Liver (tissue), 9 donors: ENCODE measurements around the gene CBX4. TPM values are rescaled to one million over a fixed set of nuclear protein-coding genes. Genes with fewer than 3 reads are reported as not detected.
A peak's percentile ranks its signal among the peaks of the same experiment; 100 is the strongest.

Experiments
- DNase-seq: peaks from one replicate; pipeline ENCODE4 v3.0.0-alpha.2; 2017; ENCODE audit warnings: low spot score
- H3K27ac ChIP-seq, 2 donors: one replicate each; pipeline ENCODE4 v1.7.0; 2013; ENCODE audit warnings: inconsistent platforms in 2 of 2, low read length in 2 of 2, control low read depth in 1 of 2, low read depth in 1 of 2, mild to moderate bottlenecking in 1 of 2
- H3K27me3 ChIP-seq, 4 donors: one replicate each; pipeline versions ENCODE4 v1.6.1 to v1.7.0; 2013; ENCODE audit warnings: low read length in 3 of 4, inconsistent platforms in 1 of 4, mild to moderate bottlenecking in 1 of 4, moderate library complexity in 1 of 4; ENCODE audit not compliant: control insufficient read depth in 4 of 4, insufficient read depth in 4 of 4
- H3K36me3 ChIP-seq, 4 donors: one replicate each; pipeline versions ENCODE4 v1.6.1 to v1.7.0; 2013; ENCODE audit warnings: low read length in 3 of 4, mild to moderate bottlenecking in 3 of 4, low read depth in 1 of 4, moderate library complexity in 1 of 4; ENCODE audit not compliant: control insufficient read depth in 4 of 4, insufficient read depth in 3 of 4
- H3K4me1 ChIP-seq, 4 donors: one replicate each; pipeline versions ENCODE4 v1.6.1 to v1.7.0; 2013; ENCODE audit warnings: low read length in 3 of 4, mild to moderate bottlenecking in 3 of 4, moderate library complexity in 1 of 4; ENCODE audit not compliant: control insufficient read depth in 4 of 4, insufficient read depth in 4 of 4
- H3K4me3 ChIP-seq, 3 donors: one replicate each; pipeline versions ENCODE4 v1.6.1 to v1.7.0; 2013; ENCODE audit warnings: low read length in 3 of 3, control low read depth in 1 of 3, low read depth in 1 of 3, mild to moderate bottlenecking in 1 of 3
- H3K9ac ChIP-seq, 2 donors: one replicate each; pipeline ENCODE4 v1.7.0; 2013; ENCODE audit warnings: low read length in 2 of 2, mild to moderate bottlenecking in 2 of 2, moderate library complexity in 2 of 2, control low read depth in 1 of 2, low read depth in 1 of 2
- H3K9me3 ChIP-seq, 4 donors: one replicate each; pipeline versions ENCODE4 v1.6.1 to v1.7.0; 2013; ENCODE audit warnings: low read length in 3 of 4; ENCODE audit not compliant: control insufficient read depth in 4 of 4
- EGR1 ChIP-seq, 2 donors: IDR thresholded peaks; 2 replicates each; pipeline ENCODE4 v1.6.1; 2016 to 2018; ENCODE audit warnings: antibody characterized with exemption in 2 of 2, low read depth in 2 of 2
- FOXA1 ChIP-seq: IDR thresholded peaks from 2 replicates; pipeline ENCODE4 v1.6.1; 2016; ENCODE audit warnings: antibody characterized with exemption
- FOXA2 ChIP-seq: IDR thresholded peaks from 2 replicates; pipeline ENCODE4 v1.6.1; 2016; ENCODE audit warnings: antibody characterized with exemption
- GABPA ChIP-seq, 2 donors: IDR thresholded peaks in 1 of 2; conservative IDR thresholded peaks in 1 of 2; 2 replicates each; pipeline ENCODE4 v1.6.1; 2016; ENCODE audit warnings: antibody characterized with exemption in 2 of 2, mild to moderate bottlenecking in 1 of 2, moderate library complexity in 1 of 2
- HNF4A ChIP-seq, 2 donors: conservative IDR thresholded peaks; 2 replicates each; pipeline ENCODE4 v1.6.1; 2016; ENCODE audit warnings: antibody characterized with exemption in 2 of 2, mild to moderate bottlenecking in 2 of 2
- HNF4G ChIP-seq: IDR thresholded peaks from 2 replicates; pipeline ENCODE4 v1.6.1; 2016; ENCODE audit warnings: antibody characterized with exemption
- MAX ChIP-seq: IDR thresholded peaks from 2 replicates; pipeline ENCODE4 v1.6.1; 2016; ENCODE audit warnings: antibody characterized with exemption
- NR2F2 ChIP-seq: IDR thresholded peaks from 2 replicates; pipeline ENCODE4 v1.6.1; 2016; ENCODE audit warnings: antibody characterized with exemption
- RAD21 ChIP-seq, 2 donors: IDR thresholded peaks; 2 replicates each; pipeline ENCODE4 v1.6.1; 2016; ENCODE audit warnings: antibody characterized with exemption in 2 of 2, mild to moderate bottlenecking in 2 of 2
- RXRA ChIP-seq, 2 donors: IDR thresholded peaks; 2 replicates each; pipeline ENCODE4 v1.6.1; 2017 to 2018; ENCODE audit warnings: antibody characterized with exemption in 2 of 2, mild to moderate bottlenecking in 1 of 2
- SP1 ChIP-seq: IDR thresholded peaks from 2 replicates; pipeline ENCODE4 v1.6.1; 2018; ENCODE audit warnings: antibody characterized with exemption, mild to moderate bottlenecking
- YY1 ChIP-seq: IDR thresholded peaks from 2 replicates; pipeline ENCODE4 v1.6.1; 2016; ENCODE audit warnings: antibody characterized with exemption, mild to moderate bottlenecking
- WGBS: extraction: QIAGEN DNeasy Blood & Tissue Kit; methylation state at CpG from one replicate; pipeline ENCODE4 v1.1.7; 2013; 5-methylcytosine and 5-hydroxymethylcytosine counted together
- polyA plus RNA-seq, 2 donors: library from polyadenylated mRNA; stranded (reverse) in 1 of 2; unstranded in 1 of 2; fragments of 200-250 nt in 1 of 2; fragments of >200 nt in 1 of 2; fragmentation: Nextera tagmentation in 1 of 2; extraction: Ambion mirVana in 1 of 2; gene quantifications; one replicate each; pipeline versions ENCODE4 v1.2.1 to v1.2.3, GENCODE V29; 2013 to 2015
- total RNA-seq, 2 donors: library from RNA; depleted of rRNA; stranded (reverse); fragments of >200 nt; gene quantifications; one replicate each; pipeline ENCODE4 v1.2.3, GENCODE V29; 2014
- TF ChIP-seq, protein P1 (sequence below): fragments of 150-350 bp; IDR thresholded peaks from 2 replicates; pipeline ENCODE4 v1.5.1; 2017; ENCODE audit warnings: improper control_type of control experiment, low read depth, low read length; ENCODE audit not compliant: missing input control
- TF ChIP-seq, protein P2 (sequence below): IDR thresholded peaks from 2 replicates; pipeline ENCODE4 v1.6.1; 2016; ENCODE audit warnings: antibody characterized with exemption
- TF ChIP-seq, protein P3 (sequence below): IDR thresholded peaks from 2 replicates; pipeline ENCODE4 v1.6.1; 2016; ENCODE audit warnings: antibody characterized with exemption
- TF ChIP-seq, protein P4 (sequence below): IDR thresholded peaks from 2 replicates; pipeline ENCODE4 v1.6.1; 2016; ENCODE audit warnings: antibody characterized with exemption, mild to moderate bottlenecking
- donor health status: healthy.
- donor health status: healthy.
- donor health status: healthy.
- donor health status: healthy.
- donor health status: healthy.

Gene CBX4
- total and polyA plus RNA-seq, 4 donors: 4.8 to 8.9 (median 6.3) TPM

DNA sequence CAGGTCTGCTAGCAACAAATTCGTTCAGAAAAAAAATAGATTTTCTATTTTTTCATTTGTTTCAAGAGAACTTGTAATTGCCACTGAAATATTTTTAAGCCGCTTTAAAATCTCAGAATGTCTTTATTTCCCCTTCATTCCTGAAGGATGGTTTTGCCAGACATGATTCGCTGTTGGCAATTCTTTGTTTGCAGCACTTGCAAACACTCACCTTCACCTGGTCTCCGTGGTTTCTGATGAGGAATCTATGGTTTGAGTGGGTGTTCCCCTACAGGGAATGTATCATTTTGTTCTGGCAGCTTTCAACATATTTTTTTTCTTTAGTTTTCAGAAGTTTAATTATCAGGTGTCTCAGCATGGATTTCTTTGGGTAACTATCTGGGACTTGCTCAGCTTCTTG is 36.3 kb upstream of the CBX4 start (continued):
- TF ChIP-seq, protein P1, sequence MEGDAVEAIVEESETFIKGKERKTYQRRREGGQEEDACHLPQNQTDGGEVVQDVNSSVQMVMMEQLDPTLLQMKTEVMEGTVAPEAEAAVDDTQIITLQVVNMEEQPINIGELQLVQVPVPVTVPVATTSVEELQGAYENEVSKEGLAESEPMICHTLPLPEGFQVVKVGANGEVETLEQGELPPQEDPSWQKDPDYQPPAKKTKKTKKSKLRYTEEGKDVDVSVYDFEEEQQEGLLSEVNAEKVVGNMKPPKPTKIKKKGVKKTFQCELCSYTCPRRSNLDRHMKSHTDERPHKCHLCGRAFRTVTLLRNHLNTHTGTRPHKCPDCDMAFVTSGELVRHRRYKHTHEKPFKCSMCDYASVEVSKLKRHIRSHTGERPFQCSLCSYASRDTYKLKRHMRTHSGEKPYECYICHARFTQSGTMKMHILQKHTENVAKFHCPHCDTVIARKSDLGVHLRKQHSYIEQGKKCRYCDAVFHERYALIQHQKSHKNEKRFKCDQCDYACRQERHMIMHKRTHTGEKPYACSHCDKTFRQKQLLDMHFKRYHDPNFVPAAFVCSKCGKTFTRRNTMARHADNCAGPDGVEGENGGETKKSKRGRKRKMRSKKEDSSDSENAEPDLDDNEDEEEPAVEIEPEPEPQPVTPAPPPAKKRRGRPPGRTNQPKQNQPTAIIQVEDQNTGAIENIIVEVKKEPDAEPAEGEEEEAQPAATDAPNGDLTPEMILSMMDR: no peak
- TF ChIP-seq RXRA (IDR thresholded peaks at IDR 0.05) (no peak), NR2F2 (no peak)

GRCh38 chr17:79874329-79874981 is 35.2 kb upstream of the CBX4 start:
- H3K4me1 ChIP-seq: no peaks in the 10 kb centered on the region
- no peak overlapping the region for H3K27ac ChIP-seq
- H3K36me3 ChIP-seq: no peaks in the 10 kb centered on the region
- H3K9ac ChIP-seq: no peak overlapping the region
- H3K4me3 ChIP-seq: no peak overlapping the region
- DNase-seq: no peak
- TF ChIP-seq, protein P2, sequence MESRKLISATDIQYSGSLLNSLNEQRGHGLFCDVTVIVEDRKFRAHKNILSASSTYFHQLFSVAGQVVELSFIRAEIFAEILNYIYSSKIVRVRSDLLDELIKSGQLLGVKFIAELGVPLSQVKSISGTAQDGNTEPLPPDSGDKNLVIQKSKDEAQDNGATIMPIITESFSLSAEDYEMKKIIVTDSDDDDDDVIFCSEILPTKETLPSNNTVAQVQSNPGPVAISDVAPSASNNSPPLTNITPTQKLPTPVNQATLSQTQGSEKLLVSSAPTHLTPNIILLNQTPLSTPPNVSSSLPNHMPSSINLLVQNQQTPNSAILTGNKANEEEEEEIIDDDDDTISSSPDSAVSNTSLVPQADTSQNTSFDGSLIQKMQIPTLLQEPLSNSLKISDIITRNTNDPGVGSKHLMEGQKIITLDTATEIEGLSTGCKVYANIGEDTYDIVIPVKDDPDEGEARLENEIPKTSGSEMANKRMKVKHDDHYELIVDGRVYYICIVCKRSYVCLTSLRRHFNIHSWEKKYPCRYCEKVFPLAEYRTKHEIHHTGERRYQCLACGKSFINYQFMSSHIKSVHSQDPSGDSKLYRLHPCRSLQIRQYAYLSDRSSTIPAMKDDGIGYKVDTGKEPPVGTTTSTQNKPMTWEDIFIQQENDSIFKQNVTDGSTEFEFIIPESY: no peak
- TF ChIP-seq, protein P1: peak; percentile 56
- no peak for TF ChIP-seq HNF4G
- peak; percentile 56 to 66 for TF ChIP-seq RAD21 (IDR thresholded peaks at IDR 0.05)
- TF ChIP-seq NR2F2: no peak
- H3K9me3 ChIP-seq: no peaks in the 10 kb centered on the region
- no peaks in the 10 kb centered on the region for H3K27me3 ChIP-seq
- WGBS: 41% methylated on average over 6 of the region's 6 CpGs

DNA sequence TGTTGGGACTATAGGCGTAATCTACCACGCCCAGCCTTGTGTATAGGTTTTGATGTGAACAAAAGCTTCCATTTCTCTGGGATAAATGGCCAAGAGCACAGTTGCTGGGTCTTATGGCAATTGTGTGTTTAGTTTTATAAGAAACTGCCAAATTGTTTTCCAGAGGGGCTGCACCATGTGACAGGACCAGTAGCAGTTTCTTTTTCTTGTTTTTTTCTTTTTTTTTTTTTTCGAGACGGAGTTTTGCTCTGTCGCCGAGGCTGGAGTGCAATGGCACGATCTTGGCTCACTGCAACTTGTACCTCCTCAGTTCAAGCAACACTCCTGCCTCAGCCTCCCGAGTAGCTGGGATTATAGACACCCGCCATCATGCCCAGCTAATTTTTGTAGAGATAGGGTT is 34.3 kb upstream of the CBX4 start:
- Histone ChIP-seq H3K36me3 (no peaks in the 10 kb centered on the region), H3K9me3 (no peaks in the 10 kb centered on the region), H3K27me3 (no peaks in the 10 kb centered on the region), H3K4me1 (no peaks in the 10 kb centered on the region), H3K4me3 (no peak overlapping the region), H3K27ac (no peak overlapping the region), H3K9ac (no peak overlapping the region)
- TF ChIP-seq HNF4G (no peak), SP1 (no peak), EGR1 (IDR thresholded peaks at IDR 0.05; ENCODE audit: low read depth in 2 of 2) (no peak), FOXA2 (no peak), HNF4A (conservative IDR thresholded peaks at IDR 0.05) (no peak), MAX (no peak), FOXA1 (no peak), NR2F2 (no peak), RXRA (IDR thresholded peaks at IDR 0.05) (no peak), YY1 (no peak), GABPA (IDR thresholded peaks at IDR 0.05 in 1 of 2, conservative IDR thresholded peaks at IDR 0.05 in 1 of 2) (no peak)
- TF ChIP-seq, protein P3, sequence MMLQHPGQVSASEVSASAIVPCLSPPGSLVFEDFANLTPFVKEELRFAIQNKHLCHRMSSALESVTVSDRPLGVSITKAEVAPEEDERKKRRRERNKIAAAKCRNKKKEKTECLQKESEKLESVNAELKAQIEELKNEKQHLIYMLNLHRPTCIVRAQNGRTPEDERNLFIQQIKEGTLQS: no peak
- TF ChIP-seq, protein P1: no peak
- TF ChIP-seq, protein P4, sequence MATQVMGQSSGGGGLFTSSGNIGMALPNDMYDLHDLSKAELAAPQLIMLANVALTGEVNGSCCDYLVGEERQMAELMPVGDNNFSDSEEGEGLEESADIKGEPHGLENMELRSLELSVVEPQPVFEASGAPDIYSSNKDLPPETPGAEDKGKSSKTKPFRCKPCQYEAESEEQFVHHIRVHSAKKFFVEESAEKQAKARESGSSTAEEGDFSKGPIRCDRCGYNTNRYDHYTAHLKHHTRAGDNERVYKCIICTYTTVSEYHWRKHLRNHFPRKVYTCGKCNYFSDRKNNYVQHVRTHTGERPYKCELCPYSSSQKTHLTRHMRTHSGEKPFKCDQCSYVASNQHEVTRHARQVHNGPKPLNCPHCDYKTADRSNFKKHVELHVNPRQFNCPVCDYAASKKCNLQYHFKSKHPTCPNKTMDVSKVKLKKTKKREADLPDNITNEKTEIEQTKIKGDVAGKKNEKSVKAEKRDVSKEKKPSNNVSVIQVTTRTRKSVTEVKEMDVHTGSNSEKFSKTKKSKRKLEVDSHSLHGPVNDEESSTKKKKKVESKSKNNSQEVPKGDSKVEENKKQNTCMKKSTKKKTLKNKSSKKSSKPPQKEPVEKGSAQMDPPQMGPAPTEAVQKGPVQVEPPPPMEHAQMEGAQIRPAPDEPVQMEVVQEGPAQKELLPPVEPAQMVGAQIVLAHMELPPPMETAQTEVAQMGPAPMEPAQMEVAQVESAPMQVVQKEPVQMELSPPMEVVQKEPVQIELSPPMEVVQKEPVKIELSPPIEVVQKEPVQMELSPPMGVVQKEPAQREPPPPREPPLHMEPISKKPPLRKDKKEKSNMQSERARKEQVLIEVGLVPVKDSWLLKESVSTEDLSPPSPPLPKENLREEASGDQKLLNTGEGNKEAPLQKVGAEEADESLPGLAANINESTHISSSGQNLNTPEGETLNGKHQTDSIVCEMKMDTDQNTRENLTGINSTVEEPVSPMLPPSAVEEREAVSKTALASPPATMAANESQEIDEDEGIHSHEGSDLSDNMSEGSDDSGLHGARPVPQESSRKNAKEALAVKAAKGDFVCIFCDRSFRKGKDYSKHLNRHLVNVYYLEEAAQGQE: no peak
- no peak for DNase-seq
- WGBS: 91% methylated on average over 9 of the region's 9 CpGs
